ENCODE data around the gene IFNL3. TPM values are rescaled to one million over a fixed set of nuclear protein-coding genes. Genes with fewer than 3 reads are reported as not detected.
A peak's percentile ranks its signal among the peaks of the same experiment; 100 is the strongest.

IFNL3 gene
- total RNA-seq, 1 experiment from 2014 or later = not detected

DNA sequence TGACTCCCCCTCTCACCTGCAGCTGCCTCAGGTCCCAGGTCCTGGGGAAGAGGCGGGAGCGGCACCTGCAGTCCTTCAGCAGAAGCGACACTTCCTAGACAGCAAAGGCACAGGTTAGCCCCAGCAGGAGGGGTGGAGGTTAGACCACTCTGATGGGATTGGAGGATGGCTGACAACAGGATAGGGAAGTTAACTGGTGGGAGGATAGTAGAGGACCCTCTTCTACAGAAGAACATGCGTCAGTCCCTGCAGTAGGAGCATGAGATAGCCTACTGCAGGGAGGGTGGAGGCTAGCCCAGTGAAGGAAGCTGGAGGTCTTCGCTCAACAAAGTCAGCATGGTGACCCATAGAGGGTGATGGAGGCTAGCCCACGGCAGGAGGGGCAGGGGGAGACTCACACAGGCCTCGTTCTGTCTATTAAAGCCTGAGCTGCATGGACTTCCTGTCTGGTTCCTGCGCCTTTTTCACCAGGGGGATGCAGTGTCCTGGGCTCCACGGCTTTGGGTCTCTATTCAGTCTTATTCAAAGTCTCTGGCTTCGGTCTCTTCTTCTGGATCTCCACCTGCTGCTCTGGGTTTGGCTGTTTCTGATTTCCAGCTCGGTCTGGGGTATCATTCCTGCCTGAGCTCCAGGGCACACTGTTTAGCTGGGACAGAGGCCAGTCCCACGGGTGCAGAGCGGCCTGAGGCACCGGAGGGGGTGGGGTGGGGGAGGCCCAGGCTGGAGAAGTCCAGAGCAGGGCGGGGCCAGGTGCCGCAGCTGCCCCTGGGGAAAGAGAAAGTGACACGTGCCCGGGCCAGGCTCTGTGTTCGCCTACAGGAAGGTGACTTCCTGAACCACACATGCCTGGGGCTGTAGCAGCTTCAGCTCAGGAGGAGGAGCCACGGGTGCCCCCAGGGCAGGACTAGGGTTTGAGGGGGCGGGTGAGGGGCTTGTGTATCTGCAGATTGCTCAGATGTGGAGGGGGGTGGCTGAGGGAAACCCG, 7.3 kb downstream of the IFNL3 start:
- Histone ChIP-seq H4K20me1 (ENCODE audit: insufficient read depth) (no peaks in the 10 kb centered on the region), H3K4me2 (peak overlapping the region; percentile 55), H2AFZ (no peak overlapping the region), H3K9me3 (ENCODE audit: insufficient read depth, low read depth) (no peaks in the 10 kb centered on the region), H3F3A (ENCODE audit: insufficient read depth, low read depth) (0 out of 2 replicates have a peak, but pooled peaks cover 3% of the 10 kb centered on the region), H3K4me1 (replicated peaks; ENCODE audit: insufficient read depth) (peaks cover 11% of the 10 kb centered on the region; the same call in 1 of the 2 replicates), H3K27me3 (ENCODE audit: insufficient read depth, low read depth) (no peaks in the 10 kb centered on the region), H3K79me2 (ENCODE audit: low read depth) (no peaks in the 10 kb centered on the region), H3K4me3 (no peak overlapping the region), H3K27ac (no peak overlapping the region), H3K36me3 (ENCODE audit: low read depth) (no peaks in the 10 kb centered on the region), H3K9me2 (ENCODE audit: insufficient read depth) (no peaks in the 10 kb centered on the region)
- TF ChIP-seq, protein P1, sequence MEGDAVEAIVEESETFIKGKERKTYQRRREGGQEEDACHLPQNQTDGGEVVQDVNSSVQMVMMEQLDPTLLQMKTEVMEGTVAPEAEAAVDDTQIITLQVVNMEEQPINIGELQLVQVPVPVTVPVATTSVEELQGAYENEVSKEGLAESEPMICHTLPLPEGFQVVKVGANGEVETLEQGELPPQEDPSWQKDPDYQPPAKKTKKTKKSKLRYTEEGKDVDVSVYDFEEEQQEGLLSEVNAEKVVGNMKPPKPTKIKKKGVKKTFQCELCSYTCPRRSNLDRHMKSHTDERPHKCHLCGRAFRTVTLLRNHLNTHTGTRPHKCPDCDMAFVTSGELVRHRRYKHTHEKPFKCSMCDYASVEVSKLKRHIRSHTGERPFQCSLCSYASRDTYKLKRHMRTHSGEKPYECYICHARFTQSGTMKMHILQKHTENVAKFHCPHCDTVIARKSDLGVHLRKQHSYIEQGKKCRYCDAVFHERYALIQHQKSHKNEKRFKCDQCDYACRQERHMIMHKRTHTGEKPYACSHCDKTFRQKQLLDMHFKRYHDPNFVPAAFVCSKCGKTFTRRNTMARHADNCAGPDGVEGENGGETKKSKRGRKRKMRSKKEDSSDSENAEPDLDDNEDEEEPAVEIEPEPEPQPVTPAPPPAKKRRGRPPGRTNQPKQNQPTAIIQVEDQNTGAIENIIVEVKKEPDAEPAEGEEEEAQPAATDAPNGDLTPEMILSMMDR (conservative IDR thresholded peaks at IDR 0.05) = no peak
- intact Hi-C loops (cut with micrococcal nuclease; ENCODE audit: unreplicated experiment) = no loop called here
- POLR2A ChIA-PET (ENCODE audit: unreplicated experiment) = interaction anchor here (0.6 kb wide), 2 partner anchors 14 to 704 kb away, joined by 3 to 6 read pairs; no protein-coding TSS in a partner anchor
- CTCF ChIA-PET = interaction anchor here (0.7 kb wide), 1 partner anchor 225 kb away, joined by 3 read pairs; no protein-coding TSS in a partner anchor
- no TSS peak for BruUV-seq (replicated peaks)
- peak; percentile 73 to 79 for DNase-seq

DNA sequence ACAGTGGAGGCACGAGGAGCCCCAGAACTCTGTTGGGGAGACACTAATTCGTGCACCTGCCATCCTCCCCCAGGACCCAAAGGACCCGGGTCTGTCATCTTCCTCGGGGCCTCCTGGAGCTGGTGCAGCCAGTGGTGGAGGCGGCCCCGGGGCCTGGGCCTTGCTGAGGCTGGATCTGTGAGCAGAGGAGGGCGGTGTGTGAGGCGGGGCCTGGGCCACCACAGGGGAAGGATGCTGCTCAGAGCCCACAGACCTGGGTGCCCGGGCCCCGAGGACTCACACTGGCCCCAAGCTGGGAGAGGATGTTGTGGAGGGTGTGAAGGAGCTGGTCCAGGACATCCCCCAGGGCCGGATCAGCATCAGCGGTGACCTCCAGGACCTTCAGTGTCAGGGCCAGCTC, 8.3 kb downstream of the IFNL3 start:
- Histone ChIP-seq H4K20me1 (ENCODE audit: insufficient read depth) (no peaks in the 10 kb centered on the region), H3K9me2 (ENCODE audit: insufficient read depth) (no peaks in the 10 kb centered on the region), H3F3A (ENCODE audit: insufficient read depth, low read depth) (0 out of 2 replicates have a peak, but pooled peaks cover 3% of the 10 kb centered on the region), H3K4me2 (no peak overlapping the region), H3K9me3 (ENCODE audit: insufficient read depth, low read depth) (no peaks in the 10 kb centered on the region), H3K36me3 (ENCODE audit: low read depth) (no peaks in the 10 kb centered on the region), H3K27ac (no peak overlapping the region), H3K4me3 (no peak overlapping the region), H3K4me1 (replicated peaks; ENCODE audit: insufficient read depth) (peaks cover 11% of the 10 kb centered on the region; the same call in 1 of the 2 replicates), H3K27me3 (ENCODE audit: insufficient read depth, low read depth) (no peaks in the 10 kb centered on the region), H3K79me2 (ENCODE audit: low read depth) (no peaks in the 10 kb centered on the region), H2AFZ (no peak overlapping the region)
- POLR2A ChIA-PET (ENCODE audit: unreplicated experiment) = interaction anchor here (0.6 kb wide), 1 partner anchor 578 kb away, joined by 5 read pairs; no protein-coding TSS in a partner anchor
- CTCF ChIA-PET = no interaction called here
- intact Hi-C loops (cut with micrococcal nuclease; ENCODE audit: unreplicated experiment) = no loop called here
- no peak for DNase-seq
- no TSS peak for BruUV-seq (replicated peaks)
- TF ChIP-seq, protein P1 (conservative IDR thresholded peaks at IDR 0.05) = no peak
- TF ChIP-seq EZH2 (IDR thresholded peaks at IDR 0.05; ENCODE audit: low read depth) = no peak

DNA sequence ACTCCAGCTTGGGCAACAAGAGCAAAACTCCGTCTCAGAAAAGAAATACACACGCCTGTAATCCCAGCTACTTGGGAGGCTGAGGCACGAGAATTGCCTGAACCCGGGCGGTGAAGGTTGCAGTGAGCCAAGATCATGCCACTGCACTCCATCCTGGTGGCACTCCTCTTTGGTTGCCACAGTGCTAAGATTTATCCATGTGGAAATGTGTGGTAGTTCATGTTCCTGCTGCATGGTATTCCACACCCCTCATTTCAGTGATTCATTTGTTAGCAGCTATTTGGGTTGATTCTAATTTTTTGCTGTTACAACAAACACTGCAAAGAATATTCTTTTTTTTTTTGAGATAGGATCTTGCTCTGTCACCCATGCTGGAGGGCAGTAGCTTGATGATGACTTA, 12.1 kb downstream of the IFNL3 start:
- no peak for DNase-seq
- Histone ChIP-seq H3K4me2 (no peak overlapping the region), H3K27ac (no peak overlapping the region), H3K79me2 (ENCODE audit: low read depth) (no peaks in the 10 kb centered on the region), H3K9me2 (ENCODE audit: insufficient read depth) (no peaks in the 10 kb centered on the region), H3K36me3 (ENCODE audit: low read depth) (no peaks in the 10 kb centered on the region), H4K20me1 (ENCODE audit: insufficient read depth) (no peaks in the 10 kb centered on the region), H3K9me3 (ENCODE audit: insufficient read depth, low read depth) (no peaks in the 10 kb centered on the region), H2AFZ (no peak overlapping the region), H3K4me1 (replicated peaks; ENCODE audit: insufficient read depth) (0 out of 2 replicates have a peak, but pooled peaks cover 5% of the 10 kb centered on the region), H3K4me3 (no peak overlapping the region), H3F3A (ENCODE audit: insufficient read depth, low read depth) (0 out of 2 replicates have a peak, but pooled peaks cover 3% of the 10 kb centered on the region), H3K27me3 (ENCODE audit: insufficient read depth, low read depth) (peaks cover 2% of the 10 kb centered on the region; the same call in 1 of the 2 replicates)
- ChIA-PET POLR2A (ENCODE audit: unreplicated experiment) (no interaction called here), CTCF (interaction anchor here (0.5 kb wide), 1 partner anchor 80 kb away, joined by 7 read pairs; no protein-coding TSS in a partner anchor)
- intact Hi-C loops (cut with micrococcal nuclease; ENCODE audit: unreplicated experiment) = no loop called here
- TF ChIP-seq, protein P1 (conservative IDR thresholded peaks at IDR 0.05) = no peak
- TF ChIP-seq EZH2 (IDR thresholded peaks at IDR 0.05; ENCODE audit: low read depth) = no peak
- BruUV-seq (replicated peaks) = no TSS peak

Measured in PC-9 (cell line).